SK-N-SH treated with all-trans-retinoic acid at 6 μM for 48 hours (cell line): ENCODE measurements around the gene NR2E1.

Experiments
- ATAC-seq: fragments of 200-7000 bp; cut with Tn5 transposase; 3 replicates; pipeline ENCODE4 v1.9.1; 2020; ENCODE audit warnings: mild to moderate bottlenecking, moderate library complexity
- ARNTL ChIP-seq: fragments of 450-650 bp; formaldehyde crosslinking; IDR thresholded peaks from 2 replicates; pipeline ENCODE4 v1.5.0; 2020; ENCODE audit warnings: low read depth, mild to moderate bottlenecking, moderate library complexity, borderline replicate concordance
- BACH2 ChIP-seq: fragments of 250-450 bp; sonication (Bioruptor Pico); IDR thresholded peaks from 2 replicates; pipeline ENCODE4 v1.9.0; 2021; ENCODE audit warnings: mild to moderate bottlenecking, borderline replicate concordance
- CREB5 ChIP-seq: fragments of 250-450 bp; sonication (Bioruptor Pico); IDR thresholded peaks from 2 replicates; pipeline ENCODE4 v1.5.1; 2020; ENCODE audit warnings: low read depth, mild to moderate bottlenecking, moderate library complexity
- ESRRG ChIP-seq: fragments of 250-450 bp; sonication (Bioruptor Pico); IDR thresholded peaks from 2 replicates; pipeline ENCODE4 v1.6.1; 2021; ENCODE audit warnings: mild to moderate bottlenecking
- ISL1 ChIP-seq: fragments of 250-450 bp; sonication (Bioruptor Pico); IDR thresholded peaks from 2 replicates; pipeline ENCODE4 v2.1.2; 2022; ENCODE audit warnings: mild to moderate bottlenecking, moderate library complexity
- PATZ1 ChIP-seq: fragments of 250-450 bp; sonication (Bioruptor Pico); IDR thresholded peaks from 2 replicates; pipeline ENCODE4 v1.8.0; 2020; ENCODE audit warnings: mild to moderate bottlenecking, moderate library complexity, borderline replicate concordance
- SNAI2 ChIP-seq: fragments of 250-450 bp; sonication (Bioruptor Pico); IDR thresholded peaks from 2 replicates; pipeline ENCODE4 v1.5.0; 2020; ENCODE audit warnings: mild to moderate bottlenecking, moderate library complexity
- TCF4 ChIP-seq: fragments of 250-450 bp; sonication (Bioruptor Pico); IDR thresholded peaks from 2 replicates; pipeline ENCODE4 v1.8.0; 2021; ENCODE audit warnings: mild to moderate bottlenecking, moderate library complexity, borderline replicate concordance
- TOX ChIP-seq: fragments of 250-450 bp; sonication (Bioruptor Pico); IDR thresholded peaks from 2 replicates; pipeline ENCODE4 v1.8.0; 2021; ENCODE audit warnings: mild to moderate bottlenecking, moderate library complexity, borderline replicate concordance
- ZC3H10 ChIP-seq: fragments of 250-450 bp; sonication (Bioruptor Pico); IDR thresholded peaks from 2 replicates; pipeline ENCODE4 v1.5.1; 2021; ENCODE audit warnings: mild to moderate bottlenecking, moderate library complexity
- ZFP3 ChIP-seq: fragments of 250-450 bp; sonication (Bioruptor Pico); IDR thresholded peaks from 2 replicates; pipeline ENCODE4 v1.5.0; 2020; ENCODE audit warnings: mild to moderate bottlenecking, moderate library complexity
- ZFP30 ChIP-seq: fragments of 450-650 bp; formaldehyde crosslinking; IDR thresholded peaks from 2 replicates; pipeline ENCODE4 v1.5.0; 2022; ENCODE audit warnings: mild to moderate bottlenecking, moderate library complexity
- ZNF565 ChIP-seq: fragments of 450-650 bp; formaldehyde crosslinking; conservative IDR thresholded peaks from 2 replicates; pipeline ENCODE4 v1.5.0; 2020; ENCODE audit warnings: low read depth, mild to moderate bottlenecking, moderate library complexity
- ZNF70 ChIP-seq: fragments of 450-650 bp; formaldehyde crosslinking; IDR thresholded peaks from 2 replicates; pipeline ENCODE4 v1.5.0; 2020; ENCODE audit warnings: mild to moderate bottlenecking, moderate library complexity
- TF ChIP-seq, protein P1 (sequence below): fragments of 250-450 bp; sonication (Bioruptor Pico); IDR thresholded peaks from 2 replicates; pipeline ENCODE4 v1.8.0; 2021; ENCODE audit warnings: low read depth, mild to moderate bottlenecking, moderate library complexity, borderline replicate concordance
- TF ChIP-seq, protein P2 (sequence below): fragments of 250-450 bp; sonication (Bioruptor Pico); IDR thresholded peaks from 2 replicates; pipeline ENCODE4 v1.5.0; 2020; ENCODE audit warnings: mild to moderate bottlenecking, moderate library complexity
- TF ChIP-seq, protein P3 (sequence below): fragments of 250-450 bp; sonication (Bioruptor Pico); IDR thresholded peaks from 2 replicates; pipeline ENCODE4 v1.5.1; 2021; ENCODE audit warnings: mild to moderate bottlenecking, moderate library complexity

The NR2E1 gene

GRCh38 chr6:108157234-108157980, 8.4 kb upstream of the NR2E1 start (continued):
- TF ChIP-seq BACH2 (CRISPR knock-in tag) (no peak), ISL1 (CRISPR knock-in tag) (no peak), ESRRG (CRISPR knock-in tag) (no peak)

- TF ChIP-seq ZNF70 (CRISPR knock-in tag) (no peak), ISL1 (CRISPR knock-in tag) (no peak), CREB5 (CRISPR knock-in tag) (no peak), ZC3H10 (CRISPR knock-in tag) (no peak), ARNTL (CRISPR knock-in tag) (no peak), TCF4 (no peak), ZNF565 (no peak), PATZ1 (no peak)
- TF ChIP-seq, protein P1, sequence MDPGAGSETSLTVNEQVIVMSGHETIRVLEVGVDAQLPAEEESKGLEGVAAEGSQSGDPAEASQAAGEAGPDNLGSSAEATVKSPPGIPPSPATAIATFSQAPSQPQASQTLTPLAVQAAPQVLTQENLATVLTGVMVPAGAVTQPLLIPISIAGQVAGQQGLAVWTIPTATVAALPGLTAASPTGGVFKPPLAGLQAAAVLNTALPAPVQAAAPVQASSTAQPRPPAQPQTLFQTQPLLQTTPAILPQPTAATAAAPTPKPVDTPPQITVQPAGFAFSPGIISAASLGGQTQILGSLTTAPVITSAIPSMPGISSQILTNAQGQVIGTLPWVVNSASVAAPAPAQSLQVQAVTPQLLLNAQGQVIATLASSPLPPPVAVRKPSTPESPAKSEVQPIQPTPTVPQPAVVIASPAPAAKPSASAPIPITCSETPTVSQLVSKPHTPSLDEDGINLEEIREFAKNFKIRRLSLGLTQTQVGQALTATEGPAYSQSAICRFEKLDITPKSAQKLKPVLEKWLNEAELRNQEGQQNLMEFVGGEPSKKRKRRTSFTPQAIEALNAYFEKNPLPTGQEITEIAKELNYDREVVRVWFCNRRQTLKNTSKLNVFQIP = no peak
- TF ChIP-seq, protein P2, sequence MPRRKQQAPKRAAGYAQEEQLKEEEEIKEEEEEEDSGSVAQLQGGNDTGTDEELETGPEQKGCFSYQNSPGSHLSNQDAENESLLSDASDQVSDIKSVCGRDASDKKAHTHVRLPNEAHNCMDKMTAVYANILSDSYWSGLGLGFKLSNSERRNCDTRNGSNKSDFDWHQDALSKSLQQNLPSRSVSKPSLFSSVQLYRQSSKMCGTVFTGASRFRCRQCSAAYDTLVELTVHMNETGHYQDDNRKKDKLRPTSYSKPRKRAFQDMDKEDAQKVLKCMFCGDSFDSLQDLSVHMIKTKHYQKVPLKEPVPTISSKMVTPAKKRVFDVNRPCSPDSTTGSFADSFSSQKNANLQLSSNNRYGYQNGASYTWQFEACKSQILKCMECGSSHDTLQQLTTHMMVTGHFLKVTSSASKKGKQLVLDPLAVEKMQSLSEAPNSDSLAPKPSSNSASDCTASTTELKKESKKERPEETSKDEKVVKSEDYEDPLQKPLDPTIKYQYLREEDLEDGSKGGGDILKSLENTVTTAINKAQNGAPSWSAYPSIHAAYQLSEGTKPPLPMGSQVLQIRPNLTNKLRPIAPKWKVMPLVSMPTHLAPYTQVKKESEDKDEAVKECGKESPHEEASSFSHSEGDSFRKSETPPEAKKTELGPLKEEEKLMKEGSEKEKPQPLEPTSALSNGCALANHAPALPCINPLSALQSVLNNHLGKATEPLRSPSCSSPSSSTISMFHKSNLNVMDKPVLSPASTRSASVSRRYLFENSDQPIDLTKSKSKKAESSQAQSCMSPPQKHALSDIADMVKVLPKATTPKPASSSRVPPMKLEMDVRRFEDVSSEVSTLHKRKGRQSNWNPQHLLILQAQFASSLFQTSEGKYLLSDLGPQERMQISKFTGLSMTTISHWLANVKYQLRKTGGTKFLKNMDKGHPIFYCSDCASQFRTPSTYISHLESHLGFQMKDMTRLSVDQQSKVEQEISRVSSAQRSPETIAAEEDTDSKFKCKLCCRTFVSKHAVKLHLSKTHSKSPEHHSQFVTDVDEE = no peak
- TF ChIP-seq, protein P3, sequence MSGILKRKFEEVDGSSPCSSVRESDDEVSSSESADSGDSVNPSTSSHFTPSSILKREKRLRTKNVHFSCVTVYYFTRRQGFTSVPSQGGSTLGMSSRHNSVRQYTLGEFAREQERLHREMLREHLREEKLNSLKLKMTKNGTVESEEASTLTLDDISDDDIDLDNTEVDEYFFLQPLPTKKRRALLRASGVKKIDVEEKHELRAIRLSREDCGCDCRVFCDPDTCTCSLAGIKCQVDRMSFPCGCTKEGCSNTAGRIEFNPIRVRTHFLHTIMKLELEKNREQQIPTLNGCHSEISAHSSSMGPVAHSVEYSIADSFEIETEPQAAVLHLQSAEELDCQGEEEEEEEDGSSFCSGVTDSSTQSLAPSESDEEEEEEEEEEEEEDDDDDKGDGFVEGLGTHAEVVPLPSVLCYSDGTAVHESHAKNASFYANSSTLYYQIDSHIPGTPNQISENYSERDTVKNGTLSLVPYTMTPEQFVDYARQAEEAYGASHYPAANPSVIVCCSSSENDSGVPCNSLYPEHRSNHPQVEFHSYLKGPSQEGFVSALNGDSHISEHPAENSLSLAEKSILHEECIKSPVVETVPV (CRISPR knock-in tag) = no peak
- no peak for ATAC-seq
These were observed 7.8 kb upstream of the NR2E1 start for GRCh38 chr6:108157981-108158525.

DNA sequence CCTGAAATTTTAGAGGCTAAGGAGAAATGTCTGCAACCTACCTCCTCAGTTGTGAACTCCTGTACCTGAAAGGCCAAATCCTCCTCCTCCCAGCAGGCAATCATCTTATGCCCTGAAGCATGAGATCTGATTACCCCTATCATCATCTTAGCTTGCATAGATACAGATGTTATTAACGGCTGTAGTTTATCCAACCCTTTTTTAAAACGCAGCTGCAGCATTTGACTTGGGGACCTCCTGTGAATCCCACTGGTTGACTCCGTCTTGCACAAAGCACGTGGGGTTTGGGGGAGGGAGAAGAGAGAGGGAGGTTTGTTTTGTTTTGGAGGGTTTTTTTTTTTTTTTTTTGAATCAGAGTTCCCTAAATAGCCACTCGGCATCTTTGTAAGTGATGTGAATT, 5.8 kb upstream of the NR2E1 start:
- no peak for ATAC-seq
- TF ChIP-seq ARNTL (CRISPR knock-in tag) = no peak
- TF ChIP-seq ZFP3 = no peak
- TF ChIP-seq SNAI2 (CRISPR knock-in tag) = no peak
- no peak for TF ChIP-seq ZNF70 (CRISPR knock-in tag)
- no peak for TF ChIP-seq PATZ1
- TF ChIP-seq TOX (CRISPR knock-in tag) = no peak
- TF ChIP-seq ZFP30 = no peak
- TF ChIP-seq, protein P1 = no peak
- TF ChIP-seq, protein P3 (CRISPR knock-in tag) = no peak
- TF ChIP-seq, protein P2 = no peak
- no peak for TF ChIP-seq TCF4
- no peak for TF ChIP-seq ZC3H10 (CRISPR knock-in tag)
